Testis (tissue), 3 donors: ENCODE data around the gene IDNK. TPM values are rescaled to one million over a fixed set of nuclear protein-coding genes. Genes with fewer than 3 reads are reported as not detected.

Experiments
- DNase-seq: peaks from one replicate; pipeline ENCODE4 v3.0.0-alpha.2; 2019
- H3K27ac ChIP-seq, 2 donors: fragments of 200-600 bp; sonication (generic); one replicate each; pipeline ENCODE4 v1.5.1; 2019
- H3K27me3 ChIP-seq: fragments of 200-600 bp; sonication (generic); one replicate; pipeline ENCODE4 v1.5.1; 2019
- H3K36me3 ChIP-seq: fragments of 200-600 bp; sonication (generic); one replicate; pipeline ENCODE4 v1.5.1; 2017; ENCODE audit warnings: low read depth; ENCODE audit errors: missing control alignments
- H3K4me1 ChIP-seq: fragments of 200-600 bp; sonication (generic); one replicate; pipeline ENCODE4 v1.5.1; 2019
- H3K4me3 ChIP-seq, 2 donors: fragments of 200-600 bp; sonication (generic); one replicate each; pipeline ENCODE4 v1.5.1; 2017 to 2019
- H3K9me3 ChIP-seq: fragments of 200-600 bp; sonication (generic); one replicate; pipeline ENCODE4 v1.5.1; 2017
- CTCF ChIP-seq, 3 experiments: fragments of 450-650 bp in 2 of 3; fragments of 200-600 bp in 1 of 3; sonication (generic) in 1 of 3; IDR thresholded peaks; one replicate each; pipeline ENCODE4 v1.5.1; 2016 to 2019; ENCODE audit warnings: antibody characterized with exemption in 3 of 3, mild to moderate bottlenecking in 2 of 3, moderate library complexity in 1 of 3
- POLR2A ChIP-seq: fragments of 450-650 bp; IDR thresholded peaks from one replicate; pipeline ENCODE4 v1.6.1; 2017; ENCODE audit warnings: antibody characterized with exemption, mild to moderate bottlenecking, moderate library complexity
- WGBS, 2 donors: methylation state at CpG; one replicate each; pipeline ENCODE4 v1.1.5; 2018; 5-methylcytosine and 5-hydroxymethylcytosine counted together
- intact Hi-C: fragments of 100-400 bp; cut with DNase I; formaldehyde crosslinking; loops from one replicate; pipeline ENCODE4 v1.15.1; 2023; ENCODE audit warnings: low total_unique reads
- polyA plus RNA-seq: library from polyadenylated mRNA; stranded (reverse); fragments of 350-450 nt; fragmentation: Illumina TruSeq; extraction: RNeasy Lipid Tissue Mini Kit (QIAGEN cat#74804); gene quantifications from one replicate; pipeline ENCODE4 v1.2.3, GENCODE V29; 2014; ENCODE audit warnings: low read depth, low replicate concordance; ENCODE audit not compliant: insufficient read depth
- total RNA-seq, 2 donors: library from RNA; depleted of rRNA; stranded (reverse); fragments of >200 nt; gene quantifications; one replicate each; pipeline ENCODE4 v1.2.3, GENCODE V29; 2016

IDNK gene
- total and polyA plus RNA-seq, 3 donors from 2014 or later, result 4.9 to 8.4 (median 6.0) TPM

- no peak overlapping the region for H3K27ac ChIP-seq
- intact Hi-C loops, result no loop called here
- H3K36me3 ChIP-seq, result no peaks in the 10 kb centered on the region
- H3K4me3 ChIP-seq, result no peak overlapping the region
- H3K27me3 ChIP-seq, result no peaks in the 10 kb centered on the region
- no peaks in the 10 kb centered on the region for H3K4me1 ChIP-seq
- no peaks in the 10 kb centered on the region for H3K9me3 ChIP-seq
- 61% methylated on average over 4 of the region's 4 CpGs; no CpG with 5 or more reads in 1 of the 2 donors for WGBS, 2 donors
- DNase-seq, result no peak
- TF ChIP-seq POLR2A, result no peak
- no peak for TF ChIP-seq CTCF (IDR thresholded peaks at IDR 0.05)
Observed at GRCh38 chr9:83642793-83643192, 19.9 kb downstream of the IDNK start.

- Histone ChIP-seq H3K9me3 (no peaks in the 10 kb centered on the region), H3K27ac (no peak overlapping the region), H3K4me1 (no peaks in the 10 kb centered on the region), H3K4me3 (no peak overlapping the region), H3K36me3 (no peaks in the 10 kb centered on the region), H3K27me3 (no peaks in the 10 kb centered on the region)
- intact Hi-C loops, result no loop called here
- DNase-seq, result no peak
- 83 to 87% methylated on average over 8 of the region's 8 CpGs for WGBS, 2 donors
- TF ChIP-seq POLR2A (no peak), CTCF (IDR thresholded peaks at IDR 0.05) (no peak)
Observed at GRCh38 chr9:83646500-83647239, 23.7 kb downstream of the IDNK start.

GRCh38 chr9:83649080-83649479 is 26.1 kb downstream of the IDNK start:
- no peaks in the 10 kb centered on the region for H3K27me3 ChIP-seq
- TF ChIP-seq POLR2A (no peak), CTCF (IDR thresholded peaks at IDR 0.05) (peak in 2 of 3 experiments; percentile 37 to 62)
- DNase-seq, result peak; percentile 63
- no peaks in the 10 kb centered on the region for H3K9me3 ChIP-seq
- WGBS, 2 donors, result 57 to 80% methylated on average over 8 of the region's 8 CpGs
- H3K27ac ChIP-seq, result no peak overlapping the region
- intact Hi-C loops, result no loop called here
- no peaks in the 10 kb centered on the region for H3K36me3 ChIP-seq
- no peak overlapping the region for H3K4me3 ChIP-seq
- no peaks in the 10 kb centered on the region for H3K4me1 ChIP-seq

- no peaks in the 10 kb centered on the region for H3K9me3 ChIP-seq
- no peak overlapping the region for H3K27ac ChIP-seq
- intact Hi-C loops, result no loop called here
- 58 to 75% methylated on average over 3 to 4 of the region's 4 CpGs for WGBS, 2 donors
- no peak overlapping the region for H3K4me3 ChIP-seq
- TF ChIP-seq CTCF (IDR thresholded peaks at IDR 0.05) (no peak), POLR2A (no peak)
- no peak for DNase-seq
- H3K4me1 ChIP-seq, result no peaks in the 10 kb centered on the region
- H3K36me3 ChIP-seq, result no peaks in the 10 kb centered on the region
- H3K27me3 ChIP-seq, result no peaks in the 10 kb centered on the region
Observed at GRCh38 chr9:83649515-83649914, 26.6 kb downstream of the IDNK start.

- H3K27ac ChIP-seq, result no peak overlapping the region
- no peaks in the 10 kb centered on the region for H3K9me3 ChIP-seq
- intact Hi-C loops, result no loop called here
- H3K36me3 ChIP-seq, result no peaks in the 10 kb centered on the region
- TF ChIP-seq POLR2A, result no peak
- TF ChIP-seq CTCF (IDR thresholded peaks at IDR 0.05), result no peak
- no peaks in the 10 kb centered on the region for H3K4me1 ChIP-seq
- H3K27me3 ChIP-seq, result no peaks in the 10 kb centered on the region
- DNase-seq, result no peak
- no peak overlapping the region for H3K4me3 ChIP-seq
- WGBS, 2 donors, result 90 to 97% methylated on average over 2 of the region's 2 CpGs
Observed at GRCh38 chr9:83651558-83651957, 28.6 kb downstream of the IDNK start.
